SH-SY5Y (cell line): ENCODE measurements around the gene CTNNA1.

Source experiments
- GATA2 ChIP-seq: IDR thresholded peaks from 2 replicates; pipeline ENCODE4 v1.6.1; 2011; ENCODE audit warnings: mild to moderate bottlenecking, low read depth, low read length
- GATA3 ChIP-seq: IDR thresholded peaks from 2 replicates; pipeline ENCODE4 v1.6.1; 2011; ENCODE audit warnings: low read depth, mild to moderate bottlenecking, low read length, moderate library complexity

- TF ChIP-seq GATA3 (no peak), GATA2 (no peak)
Measured at GRCh38 chr5:138843316-138844124, 90.3 kb downstream of the CTNNA1 start.
